Skin epidermis (tissue), 12 donors: ENCODE measurements around the gene AFF2.

ENCODE experiments used
- H3K27ac ChIP-seq, 21 experiments: fragments of 200-600 bp; sonication (generic) in 11 of 21; one replicate each; pipeline ENCODE4 v1.5.0; 2020; ENCODE audit warnings: mild to moderate bottlenecking in 3 of 21, inconsistent platforms in 2 of 21, moderate library complexity in 2 of 21
- H3K4me3 ChIP-seq, 7 experiments: fragments of 200-600 bp; sonication (generic) in 2 of 7; one replicate each; pipeline ENCODE4 v1.5.0; 2020; ENCODE audit warnings: inconsistent platforms in 2 of 7, mild to moderate bottlenecking in 2 of 7, moderate library complexity in 1 of 7

The AFF2 gene

GRCh38 chrX:148691456-148691855, 191.0 kb downstream of the AFF2 start:
- Histone ChIP-seq H3K4me3 (no peak overlapping the region), H3K27ac (no peak overlapping the region)

- no peak overlapping the region for H3K4me3 ChIP-seq
- no peak overlapping the region for H3K27ac ChIP-seq
Observed at GRCh38 chrX:148695255-148695654, 194.8 kb downstream of the AFF2 start.

- Histone ChIP-seq H3K4me3 (no peak overlapping the region), H3K27ac (no peak overlapping the region)
Observed at GRCh38 chrX:148698221-148698620, 197.8 kb downstream of the AFF2 start.

GRCh38 chrX:148700021-148700420, 199.6 kb downstream of the AFF2 start:
- Histone ChIP-seq H3K4me3 (no peak overlapping the region), H3K27ac (no peak overlapping the region)

- no peak overlapping the region for H3K27ac ChIP-seq
- H3K4me3 ChIP-seq = no peak overlapping the region
Observed at GRCh38 chrX:148713981-148714380, 213.6 kb downstream of the AFF2 start.

GRCh38 chrX:148715361-148715760, 214.9 kb downstream of the AFF2 start:
- Histone ChIP-seq H3K4me3 (no peak overlapping the region), H3K27ac (no peak overlapping the region)

- H3K27ac ChIP-seq = no peak overlapping the region
- H3K4me3 ChIP-seq = no peak overlapping the region
Observed at GRCh38 chrX:148722966-148723365, 222.5 kb downstream of the AFF2 start.

- Histone ChIP-seq H3K4me3 (no peak overlapping the region), H3K27ac (no peak overlapping the region)
Observed at GRCh38 chrX:148723551-148723950, 223.1 kb downstream of the AFF2 start.

GRCh38 chrX:148728901-148729300, 228.5 kb downstream of the AFF2 start:
- Histone ChIP-seq H3K4me3 (no peak overlapping the region), H3K27ac (no peak overlapping the region)

GRCh38 chrX:148732743-148733142, 232.3 kb downstream of the AFF2 start:
- H3K27ac ChIP-seq = no peak overlapping the region
- H3K4me3 ChIP-seq = no peak overlapping the region

GRCh38 chrX:148741441-148741840, 241.0 kb downstream of the AFF2 start:
- Histone ChIP-seq H3K4me3 (no peak overlapping the region), H3K27ac (no peak overlapping the region)

- H3K4me3 ChIP-seq = no peak overlapping the region
- no peak overlapping the region for H3K27ac ChIP-seq
Observed at GRCh38 chrX:148755111-148755510, 254.7 kb downstream of the AFF2 start.

GRCh38 chrX:148763896-148764295, 263.5 kb downstream of the AFF2 start:
- Histone ChIP-seq H3K4me3 (no peak overlapping the region), H3K27ac (no peak overlapping the region)

- no peak overlapping the region for H3K4me3 ChIP-seq
Observed at GRCh38 chrX:148768296-148768695, 267.9 kb downstream of the AFF2 start.

GRCh38 chrX:148771440-148771839, 271.0 kb downstream of the AFF2 start:
- Histone ChIP-seq H3K27ac (no peak overlapping the region), H3K4me3 (no peak overlapping the region)

More at GRCh38 chrX:148768296-148768695, 267.9 kb downstream of the AFF2 start:
- no peak overlapping the region for H3K27ac ChIP-seq

- H3K27ac ChIP-seq = no peak overlapping the region
- H3K4me3 ChIP-seq = no peak overlapping the region
Observed at GRCh38 chrX:148774276-148774675, 273.9 kb downstream of the AFF2 start.

GRCh38 chrX:148784137-148784536, 283.7 kb downstream of the AFF2 start:
- no peak overlapping the region for H3K27ac ChIP-seq
- H3K4me3 ChIP-seq = no peak overlapping the region

GRCh38 chrX:148784856-148785255, 284.4 kb downstream of the AFF2 start:
- no peak overlapping the region for H3K4me3 ChIP-seq

GRCh38 chrX:148785256-148785655, 284.8 kb downstream of the AFF2 start:
- Histone ChIP-seq H3K27ac (no peak overlapping the region), H3K4me3 (no peak overlapping the region)

More at GRCh38 chrX:148784856-148785255, 284.4 kb downstream of the AFF2 start:
- H3K27ac ChIP-seq = no peak overlapping the region

- Histone ChIP-seq H3K4me3 (no peak overlapping the region), H3K27ac (no peak overlapping the region)
Observed at GRCh38 chrX:148788449-148788848, 288.0 kb downstream of the AFF2 start.

- Histone ChIP-seq H3K27ac (no peak overlapping the region), H3K4me3 (no peak overlapping the region)
Observed at GRCh38 chrX:148794350-148794749, 293.9 kb downstream of the AFF2 start.

- no peak overlapping the region for H3K27ac ChIP-seq
- H3K4me3 ChIP-seq = no peak overlapping the region
Observed at GRCh38 chrX:148804579-148805355, 304.4 kb downstream of the AFF2 start.
